HepG2 (cell line): Measurements from ENCODE around the gene ISG20L2. TPM values are rescaled to one million over a fixed set of nuclear protein-coding genes. Genes with fewer than 3 reads are reported as not detected.

Source experiments
- ATAC-seq: fragments of 200-7000 bp; cut with Tn5 transposase; 3 replicates; pipeline ENCODE4 v1.9.1; 2020; ENCODE audit warnings: mild to moderate bottlenecking, moderate library complexity
- BruUV-seq: library from RNA; stranded (reverse); fragments of 400-500 nt; replicated peaks from 2 replicates; lab custom pipeline; 2021; lab: Mats Ljungman, UMichigan
- CTCF ChIA-PET: fragments of 300-600 bp; formaldehyde crosslinking; extraction: SDS; loops from one replicate; lab custom pipeline; 2021; ENCODE audit warnings: low total read pairs, inconsistent platforms, low intra/inter-chr PET ratio; lab: Yijun Ruan, JAX
- POLR2A ChIA-PET: fragments of 350-600 bp; sonication (Branson Sonifier 250); formaldehyde crosslinking; loops from one replicate; lab custom pipeline; 2020; ENCODE audit warnings: antibody characterized with exemption, inconsistent platforms; lab: Yijun Ruan, JAX
- DNase-seq: peaks from one replicate; pipeline ENCODE4 v3.0.0-alpha.2; 2015; ENCODE audit warnings: low spot score
- FAIRE-seq: peaks from 3 replicates; lab custom pipeline; 2011; peaks lifted over from hg19 to GRCh38; lab: Jason Lieb, UNC
- H2AFZ ChIP-seq: one replicate; pipeline ENCODE4 v1.6.1; 2011; ENCODE audit warnings: low read length, inconsistent platforms
- H3K27ac ChIP-seq: fragments of 300-600 bp; 3 replicates; pipeline ENCODE4 v1.8.0; 2011; ENCODE audit warnings: mixed run types, mild to moderate bottlenecking, mixed read lengths, low read length, inconsistent platforms; ENCODE audit not compliant: insufficient read depth; ENCODE audit errors: extremely low read length
- H3K27me3 ChIP-seq, 2 experiments: fragments of 200-600 bp in 1 of 2; 2 replicates in 1 of 2; 3 replicates in 1 of 2; pipeline versions ENCODE4 v1.6.0 to v1.8.0; 2011; ENCODE audit warnings: low read length in 2 of 2, mild to moderate bottlenecking in 2 of 2, moderate library complexity in 2 of 2, inconsistent platforms in 1 of 2; ENCODE audit not compliant: insufficient read depth in 2 of 2, control insufficient read depth in 1 of 2
- H3K36me3 ChIP-seq, 2 experiments: fragments of 200-600 bp in 1 of 2; replicated peaks in 1 of 2; 2 replicates in 1 of 2; 3 replicates in 1 of 2; pipeline versions ENCODE4 v1.5.1 to v1.8.0; 2011; ENCODE audit warnings: low read length in 2 of 2, inconsistent platforms in 1 of 2; ENCODE audit not compliant: insufficient read depth in 2 of 2, control insufficient read depth in 1 of 2
- H3K4me1 ChIP-seq: 2 replicates; pipeline ENCODE4 v1.5.1; 2012; ENCODE audit warnings: low read length, inconsistent platforms; ENCODE audit not compliant: insufficient read depth
- H3K4me2 ChIP-seq: 2 replicates; pipeline ENCODE4 v1.6.0; 2011; ENCODE audit warnings: low read depth, low read length, inconsistent platforms
- H3K4me3 ChIP-seq, 3 experiments: fragments of 200-600 bp in 1 of 3; sonication (generic), shearing (Covaris generic) in 1 of 3; replicated peaks in 1 of 3; 2 replicates each; pipeline ENCODE4 v1.5.1; 2011 to 2016; ENCODE audit warnings: low read length in 3 of 3, inconsistent platforms in 2 of 3, low read depth in 2 of 3, mild to moderate bottlenecking in 2 of 3, control low read depth in 1 of 3, mixed read lengths in 1 of 3; ENCODE audit not compliant: insufficient read depth in 1 of 3
- H3K79me2 ChIP-seq: one replicate; pipeline ENCODE4 v1.6.1; 2011; ENCODE audit warnings: low read length, inconsistent platforms; ENCODE audit not compliant: insufficient read depth
- H3K9ac ChIP-seq: 2 replicates; pipeline ENCODE4 v1.6.0; 2011; ENCODE audit warnings: mild to moderate bottlenecking, low read depth, low read length, inconsistent platforms; ENCODE audit not compliant: insufficient read depth
- H3K9me3 ChIP-seq: 2 replicates; pipeline ENCODE4 v1.5.1; 2012; ENCODE audit warnings: mild to moderate bottlenecking, low read length
- H4K20me1 ChIP-seq: 2 replicates; pipeline ENCODE4 v1.6.0; 2011; ENCODE audit warnings: inconsistent platforms, mild to moderate bottlenecking, low read length, moderate library complexity; ENCODE audit not compliant: insufficient read depth
- CCDC6 ChIP-seq: sonication (generic); formaldehyde crosslinking; IDR thresholded peaks from 2 replicates; pipeline ENCODE4 v1.8.1; 2022; ENCODE audit warnings: mild to moderate bottlenecking, missing genetic modification reagents, moderate library complexity
- GABPA ChIP-seq, 2 experiments: IDR thresholded peaks; 2 replicates each; pipeline ENCODE4 v1.6.1; 2011 to 2016; ENCODE audit warnings: low read depth in 2 of 2, low read length in 1 of 2, missing biosample characterization in 1 of 2, missing genetic modification characterization in 1 of 2
- IRF1 ChIP-seq: sonication (generic); formaldehyde crosslinking; IDR thresholded peaks from 2 replicates; pipeline ENCODE4 v1.4.0; 2020; ENCODE audit warnings: low read depth, mild to moderate bottlenecking, missing genetic modification reagents
- KAT7 ChIP-seq: IDR thresholded peaks from 2 replicates; pipeline ENCODE4 v1.6.1; 2018; ENCODE audit warnings: borderline replicate concordance, missing compliant biosample characterization
- MAFG ChIP-seq: sonication (generic); formaldehyde crosslinking; IDR thresholded peaks from 2 replicates; pipeline ENCODE4 v1.5.1; 2020; ENCODE audit warnings: mild to moderate bottlenecking, missing genetic modification reagents
- MAFK ChIP-seq, 2 experiments: IDR thresholded peaks in 1 of 2; conservative IDR thresholded peaks in 1 of 2; 2 replicates each; pipeline ENCODE4 v1.6.1; 2011; ENCODE audit warnings: improper control_type of control experiment in 2 of 2, low read length in 2 of 2
- SIX1 ChIP-seq: sonication (generic); formaldehyde crosslinking; IDR thresholded peaks from 2 replicates; pipeline ENCODE4 v1.4.0; 2020; ENCODE audit warnings: missing genetic modification reagents, borderline replicate concordance
- ZEB1 ChIP-seq: IDR thresholded peaks from 2 replicates; pipeline ENCODE4 v1.6.1; 2012; ENCODE audit warnings: mild to moderate bottlenecking, low read depth, inconsistent platforms; ENCODE audit not compliant: insufficient replicate concordance
- ZNF253 ChIP-seq: sonication (generic); formaldehyde crosslinking; IDR thresholded peaks from 2 replicates; pipeline ENCODE4 v1.8.0; 2022; ENCODE audit warnings: mild to moderate bottlenecking, missing genetic modification reagents, borderline replicate concordance
- ZNF264 ChIP-seq: sonication (generic); formaldehyde crosslinking; IDR thresholded peaks from 2 replicates; pipeline ENCODE4 v1.4.0; 2020; ENCODE audit warnings: missing genetic modification reagents
- ZNF513 ChIP-seq: sonication (generic); formaldehyde crosslinking; conservative IDR thresholded peaks from 2 replicates; pipeline ENCODE4 v1.5.0; 2020; ENCODE audit warnings: missing genetic modification reagents
- ZNF564 ChIP-seq: sonication (generic); formaldehyde crosslinking; IDR thresholded peaks from 2 replicates; pipeline ENCODE4 v1.8.1; 2023; ENCODE audit warnings: mild to moderate bottlenecking, missing genetic modification reagents
- ZNF597 ChIP-seq: sonication (generic); formaldehyde crosslinking; IDR thresholded peaks from 2 replicates; pipeline ENCODE4 v1.5.0; 2020; ENCODE audit warnings: missing genetic modification reagents
- ZNF616 ChIP-seq: sonication (generic); formaldehyde crosslinking; IDR thresholded peaks from 2 replicates; pipeline ENCODE4 v1.5.0; 2020; ENCODE audit warnings: low read depth, mild to moderate bottlenecking, missing genetic modification reagents
- ZNF660 ChIP-seq: sonication (generic); formaldehyde crosslinking; IDR thresholded peaks from 2 replicates; pipeline ENCODE4 v1.5.1; 2020; ENCODE audit warnings: mild to moderate bottlenecking, low read depth, missing genetic modification reagents, borderline replicate concordance
- ZNF724P ChIP-seq: sonication (generic); formaldehyde crosslinking; IDR thresholded peaks from 2 replicates; pipeline ENCODE4 v1.8.0; 2022; ENCODE audit warnings: missing genetic modification reagents, borderline replicate concordance
- ZNF816 ChIP-seq: sonication (generic); formaldehyde crosslinking; IDR thresholded peaks from 2 replicates; pipeline ENCODE4 v1.8.0; 2022; ENCODE audit warnings: missing genetic modification reagents, mild to moderate bottlenecking, borderline replicate concordance
- ZSCAN30 ChIP-seq: sonication (generic); formaldehyde crosslinking; IDR thresholded peaks from 2 replicates; pipeline ENCODE4 v1.5.0; 2020; ENCODE audit warnings: mild to moderate bottlenecking, missing genetic modification reagents
- WGBS: methylation state at CpG from one replicate; pipeline ENCODE4 v1.1.6; 2017; ENCODE audit warnings: low lambda C conversion rate; 5-methylcytosine and 5-hydroxymethylcytosine counted together
- in situ Hi-C: cut with HindIII; loops from 2 replicates; pipeline ENCODE4 v1.10.0; 2017; ENCODE audit warnings: low pct_unique_long_range_greater_than_20kb; ENCODE audit not compliant: extremely low pct_ligation_motif_present
- intact Hi-C: fragments of 100-400 bp; cut with micrococcal nuclease; formaldehyde crosslinking; loops from one replicate; pipeline ENCODE4 v1.10.0; 2022; ENCODE audit not compliant: unreplicated experiment
- polyA plus RNA-seq, 8 experiments: library from polyadenylated mRNA; depleted of rRNA in 3 of 8; stranded (reverse) in 7 of 8; unstranded in 1 of 8; fragments of >200 nt; fragmentation: Illumina TruSeq in 4 of 8; extraction: Trizol in 4 of 8; gene quantifications; 2 replicates each; pipeline versions ENCODE4 v1.2.1 to v1.2.3, GENCODE V29; 2011 to 2016; ENCODE audit warnings: low read depth in 4 of 8, missing spikeins in 1 of 8, mixed read lengths in 1 of 8; ENCODE audit not compliant: insufficient read depth in 1 of 8
- total RNA-seq, 5 experiments: library from RNA; depleted of rRNA; stranded (reverse); fragments of >200 nt; fragmentation: Illumina TruSeq; extraction: Trizol; gene quantifications; 2 replicates each; pipeline ENCODE4 v1.2.3, GENCODE V29; 2016; ENCODE audit warnings: low read depth in 1 of 5
- TF ChIP-seq, protein P1 (sequence below): sonication (generic); formaldehyde crosslinking; IDR thresholded peaks from 2 replicates; pipeline ENCODE4 v1.8.0; 2023; ENCODE audit warnings: mild to moderate bottlenecking, missing genetic modification reagents

Gene ISG20L2
- total and polyA plus RNA-seq, 2 of the 13 experiments (the other 11 are each of a cell fraction or from before 2014, with no cell fraction given), result 19.8 to 21.3 TPM

DNA sequence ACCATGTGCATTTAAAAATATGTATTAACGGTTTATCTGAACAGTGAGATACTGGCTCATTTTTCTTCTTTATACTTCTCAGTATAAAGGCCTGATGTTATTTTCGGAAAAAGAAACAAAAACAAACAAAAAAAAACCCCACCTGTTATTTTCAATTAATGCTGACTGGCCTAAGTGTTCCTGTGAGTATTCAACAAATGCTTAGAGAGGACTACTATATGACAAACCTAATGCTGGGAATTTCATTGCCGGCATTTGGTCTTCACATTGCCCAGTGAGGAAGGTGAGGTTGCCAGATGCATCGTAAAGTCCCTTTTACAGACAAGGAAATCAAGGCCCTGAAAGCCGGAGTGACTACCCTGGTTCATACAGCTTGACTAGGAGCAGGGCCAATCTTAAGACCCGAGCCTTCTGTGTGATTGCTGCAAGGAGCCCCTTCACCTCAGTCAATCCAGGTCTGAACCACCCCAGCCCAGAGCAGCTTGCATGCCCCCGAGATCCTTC, 11.7 kb upstream of the ISG20L2 start (continued):
- TF ChIP-seq GABPA (IDR thresholded peaks at IDR 0.05; ENCODE audit: low read depth, low read length), result no peak
- TF ChIP-seq GABPA (CRISPR knock-in tag; IDR thresholded peaks at IDR 0.05; ENCODE audit: low read depth), result no peak
- no peak for TF ChIP-seq ZNF660 (CRISPR knock-in tag)
- TF ChIP-seq MAFK (conservative IDR thresholded peaks at IDR 0.05 in 1 of 2, IDR thresholded peaks at IDR 0.05 in 1 of 2; ENCODE audit: low read length in 2 of 2), result peak; percentile 51 to 69; a peak in 2 of 4 replicates
- no peak for TF ChIP-seq ZNF816 (CRISPR knock-in tag)
- no peak for TF ChIP-seq ZNF264
- no peak for TF ChIP-seq ZNF513
- 0 out of 2 replicates have a peak, but pooled peaks have one; percentile 14 for TF ChIP-seq ZNF724P (CRISPR knock-in tag)
- no peak for TF ChIP-seq ZNF616 (CRISPR knock-in tag)
- TF ChIP-seq SIX1 (CRISPR knock-in tag), result no peak

DNA sequence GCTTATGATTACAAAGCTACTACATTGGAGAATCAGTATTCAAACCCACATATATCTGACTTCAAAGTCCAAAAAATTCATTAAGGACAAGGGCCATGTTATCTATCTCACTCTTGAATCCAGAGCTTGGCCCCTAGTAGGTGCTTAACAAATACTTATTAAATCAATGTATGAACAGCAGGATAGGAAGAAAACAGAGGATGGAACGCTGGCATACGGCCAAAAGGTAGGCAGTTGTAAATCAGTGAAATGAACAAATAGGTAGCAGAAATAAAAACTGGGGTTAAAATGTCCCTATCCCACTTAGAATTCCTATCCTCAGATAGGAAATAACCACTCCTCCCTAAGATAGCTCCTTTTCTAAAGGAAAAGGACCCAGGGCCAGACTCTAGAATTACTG, 10.3 kb upstream of the ISG20L2 start:
- FAIRE-seq (no peak), ATAC-seq (no peak), DNase-seq (no peak)
- WGBS, result 100% methylated on average over 2 of the region's 2 CpGs
- Histone ChIP-seq H3K4me2 (no peak overlapping the region), H3K27me3 (no peaks in the 10 kb centered on the region; a peak in 1 of 5 replicates), H4K20me1 (no peaks in the 10 kb centered on the region), H3K9ac (no peak overlapping the region), H3K79me2 (peaks cover 4% of the 10 kb centered on the region), H2AFZ (no peak overlapping the region), H3K4me1 (peaks cover 16% of the 10 kb centered on the region), H3K27ac (no peak overlapping the region), H3K9me3 (no peaks in the 10 kb centered on the region), H3K36me3 (peaks cover 5 to 20% of the 10 kb centered on the region in 2 experiments; a peak in 4 of 5 replicates), H3K4me3 (no peak overlapping the region)
- CTCF ChIA-PET, result no interaction called here
- intact Hi-C loops (no loop called here), in situ Hi-C loops (no loop called here)
- POLR2A ChIA-PET, result no interaction called here
- no TSS peak for BruUV-seq
- TF ChIP-seq, protein P1, sequence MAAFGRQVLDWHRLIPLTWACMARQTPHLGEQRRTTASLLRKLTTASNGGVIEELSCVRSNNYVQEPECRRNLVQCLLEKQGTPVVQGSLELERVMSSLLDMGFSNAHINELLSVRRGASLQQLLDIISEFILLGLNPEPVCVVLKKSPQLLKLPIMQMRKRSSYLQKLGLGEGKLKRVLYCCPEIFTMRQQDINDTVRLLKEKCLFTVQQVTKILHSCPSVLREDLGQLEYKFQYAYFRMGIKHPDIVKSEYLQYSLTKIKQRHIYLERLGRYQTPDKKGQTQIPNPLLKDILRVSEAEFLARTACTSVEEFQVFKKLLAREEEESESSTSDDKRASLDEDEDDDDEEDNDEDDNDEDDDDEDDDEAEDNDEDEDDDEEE (CRISPR knock-in tag), result no peak
- no peak for TF ChIP-seq IRF1 (CRISPR knock-in tag)
- TF ChIP-seq ZNF253 (CRISPR knock-in tag), result no peak
- TF ChIP-seq ZNF564 (CRISPR knock-in tag), result no peak
- TF ChIP-seq KAT7 (CRISPR knock-in tag), result no peak
- TF ChIP-seq ZSCAN30 (CRISPR knock-in tag), result no peak
- TF ChIP-seq ZNF597 (CRISPR knock-in tag), result no peak
- TF ChIP-seq ZEB1, result no peak
- TF ChIP-seq CCDC6 (CRISPR knock-in tag), result no peak
- TF ChIP-seq MAFG (CRISPR knock-in tag), result no peak
